Measurements from ENCODE around the gene GPN2.

The GPN2 gene

DNA sequence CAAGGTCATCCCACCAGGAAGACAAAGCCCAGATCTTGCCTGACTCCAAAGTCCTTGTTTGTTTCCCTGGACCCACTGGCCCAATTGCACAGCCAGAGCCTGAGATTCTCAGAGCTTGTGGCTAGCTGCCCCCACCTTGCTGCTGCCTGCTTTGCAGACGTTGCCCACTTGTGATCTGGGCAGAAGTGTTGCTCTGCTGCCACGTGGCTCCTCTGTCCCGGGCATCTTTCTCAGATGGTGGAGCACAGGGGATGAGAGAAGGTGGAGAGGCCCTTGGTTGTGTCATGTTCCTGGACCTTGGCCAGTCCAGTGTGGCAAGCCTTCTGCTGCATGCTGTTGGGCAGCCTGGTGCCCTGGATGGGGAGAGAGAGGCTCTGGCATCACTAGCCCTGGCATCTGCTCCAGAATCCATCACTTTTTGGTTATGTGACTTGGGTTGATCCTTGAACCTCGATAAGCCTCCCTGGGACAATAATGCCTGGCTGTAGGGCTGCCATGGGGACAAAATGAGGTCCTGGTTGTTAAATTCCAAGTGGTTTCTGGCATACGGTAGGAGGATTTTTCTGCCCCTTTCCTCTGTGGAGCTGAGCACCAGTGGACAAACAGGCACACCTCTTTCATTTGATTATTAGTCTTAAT, 25.2 kb upstream of the GPN2 start:
- H3K27me3 ChIP-seq (ENCODE audit: low read depth, low read length) = no peaks in the 10 kb centered on the region
- H3K27ac ChIP-seq (ENCODE audit: low read length) = peak overlapping the region; percentile 5
- H3K9me3 ChIP-seq (ENCODE audit: control insufficient read depth in 1 of 2, low read length in 2 of 2) = no peaks in the 10 kb centered on the region
- H3K4me1 ChIP-seq (ENCODE audit: control insufficient read depth in 1 of 2, insufficient read depth in 2 of 2, low read length in 2 of 2) = no peaks in the 10 kb centered on the region
- H3K4me3 ChIP-seq (ENCODE audit: low read depth in 1 of 2, low read length in 2 of 2) = no peak overlapping the region
- no peaks in the 10 kb centered on the region for H3K36me3 ChIP-seq (ENCODE audit: control insufficient read depth in 1 of 2, insufficient read depth in 2 of 2, low read length in 2 of 2)

DNA sequence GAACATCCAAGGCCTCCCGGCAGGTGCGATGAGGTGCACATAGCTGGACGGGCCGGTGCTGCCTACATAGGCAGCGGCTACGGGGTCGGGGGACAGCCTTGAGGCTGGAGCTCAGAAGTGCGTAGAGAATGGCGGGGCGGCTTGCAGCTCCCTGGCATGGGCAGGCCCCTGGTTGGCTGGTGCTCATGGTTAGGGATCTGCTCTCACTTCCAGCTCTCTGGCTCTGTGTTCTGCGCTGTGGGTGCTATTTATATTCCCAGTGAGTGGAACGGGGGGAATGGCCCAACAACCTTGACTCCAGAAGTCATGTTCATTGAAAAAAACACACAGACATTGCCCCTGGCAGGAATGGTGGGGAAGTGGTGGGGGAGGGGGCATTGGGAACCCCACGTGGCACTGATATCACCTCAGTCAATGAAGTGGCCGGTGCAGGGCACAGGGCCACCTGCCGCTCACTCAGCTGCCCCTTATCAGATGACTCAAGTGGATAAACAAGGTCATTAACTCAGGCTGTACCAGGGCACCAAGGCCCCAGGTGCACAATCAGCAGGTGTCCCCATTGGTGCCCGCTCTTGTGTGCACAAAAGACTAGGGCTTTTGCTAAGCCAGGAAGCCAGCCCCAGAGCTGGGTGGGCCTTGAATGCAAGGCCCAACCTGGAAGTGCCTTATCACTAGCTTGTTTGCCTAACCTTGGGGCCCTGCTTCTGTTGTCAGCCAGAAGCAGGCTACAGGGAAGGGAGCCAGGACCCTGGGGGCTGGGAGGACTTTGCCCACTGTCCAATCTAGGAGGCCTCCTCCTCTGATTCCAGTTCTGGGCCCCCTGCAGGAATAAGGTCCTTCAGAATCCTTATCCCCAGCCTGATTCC, 23.9 kb upstream of the GPN2 start, which contains the start of gene NR0B2:
TSS of gene NR0B2 (minus strand) at position 222 of the 866 bp plus-strand sequence. CDS start at position 187, 35 bp downstream.
- no peaks in the 10 kb centered on the region for H3K36me3 ChIP-seq (ENCODE audit: control insufficient read depth in 1 of 2, insufficient read depth in 2 of 2, low read length in 2 of 2)
- H3K9me3 ChIP-seq (ENCODE audit: control insufficient read depth in 1 of 2, low read length in 2 of 2) = no peaks in the 10 kb centered on the region
- H3K27me3 ChIP-seq (ENCODE audit: low read depth, low read length) = no peaks in the 10 kb centered on the region
- peak within 1 kb of the TSS in 1 of 2 donors; percentile 66 for H3K4me3 ChIP-seq (ENCODE audit: low read depth in 1 of 2, low read length in 2 of 2)
- no peaks in the 10 kb centered on the region for H3K4me1 ChIP-seq (ENCODE audit: control insufficient read depth in 1 of 2, insufficient read depth in 2 of 2, low read length in 2 of 2)
- peak within 1 kb of the TSS; percentile 75 for H3K27ac ChIP-seq (ENCODE audit: low read length)

DNA sequence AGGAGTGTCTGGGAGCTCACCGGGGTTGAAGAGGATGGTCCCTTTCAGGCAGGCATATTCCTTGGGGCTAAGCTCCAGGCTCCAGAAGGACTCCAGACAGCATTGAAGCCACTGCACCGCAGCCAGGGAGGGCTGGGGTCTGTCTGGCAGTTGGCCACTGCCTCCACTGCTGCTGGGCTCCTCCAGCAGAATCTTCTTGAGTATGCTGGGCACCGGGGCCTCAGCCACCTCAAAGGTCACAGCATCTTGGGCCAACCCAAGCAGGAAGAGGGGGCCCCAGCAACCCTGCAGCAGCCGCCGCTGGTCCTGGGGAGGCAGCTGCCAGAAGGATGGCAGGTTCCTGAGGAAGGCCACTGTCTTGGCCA, 23.3 kb upstream of the GPN2 start:
- Histone ChIP-seq H3K4me3 (ENCODE audit: low read depth in 1 of 2, low read length in 2 of 2) (peak overlapping the region in 1 of 2 donors; percentile 66), H3K27me3 (ENCODE audit: low read depth, low read length) (no peaks in the 10 kb centered on the region), H3K27ac (ENCODE audit: low read length) (peak overlapping the region; percentile 65), H3K36me3 (ENCODE audit: control insufficient read depth in 1 of 2, insufficient read depth in 2 of 2, low read length in 2 of 2) (no peaks in the 10 kb centered on the region), H3K9me3 (ENCODE audit: control insufficient read depth in 1 of 2, low read length in 2 of 2) (no peaks in the 10 kb centered on the region), H3K4me1 (ENCODE audit: control insufficient read depth in 1 of 2, insufficient read depth in 2 of 2, low read length in 2 of 2) (no peaks in the 10 kb centered on the region)

DNA sequence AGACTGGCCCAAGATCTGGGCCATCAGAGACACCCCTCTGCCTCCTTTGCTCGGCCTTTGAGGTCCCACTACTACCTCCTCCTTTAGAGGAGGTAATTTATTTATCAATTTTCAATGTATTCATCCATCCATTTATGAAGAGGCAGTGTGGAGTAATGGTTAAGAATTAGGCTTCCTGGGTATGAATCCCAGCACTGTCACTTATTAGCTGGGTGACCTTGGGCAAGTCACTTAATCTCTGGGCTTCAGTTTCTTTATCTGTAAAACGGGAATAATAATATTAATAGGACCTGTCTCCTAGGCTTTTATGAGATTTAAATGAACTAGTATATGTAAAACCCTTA, 22.0 kb upstream of the GPN2 start:
- Histone ChIP-seq H3K4me1 (ENCODE audit: control insufficient read depth in 1 of 2, insufficient read depth in 2 of 2, low read length in 2 of 2) (no peaks in the 10 kb centered on the region), H3K9me3 (ENCODE audit: control insufficient read depth in 1 of 2, low read length in 2 of 2) (no peaks in the 10 kb centered on the region), H3K27ac (ENCODE audit: low read length) (peak overlapping the region; percentile 65), H3K27me3 (ENCODE audit: low read depth, low read length) (no peaks in the 10 kb centered on the region), H3K4me3 (ENCODE audit: low read depth in 1 of 2, low read length in 2 of 2) (peak overlapping the region in 1 of 2 donors; percentile 66), H3K36me3 (ENCODE audit: control insufficient read depth in 1 of 2, insufficient read depth in 2 of 2, low read length in 2 of 2) (no peaks in the 10 kb centered on the region)

DNA sequence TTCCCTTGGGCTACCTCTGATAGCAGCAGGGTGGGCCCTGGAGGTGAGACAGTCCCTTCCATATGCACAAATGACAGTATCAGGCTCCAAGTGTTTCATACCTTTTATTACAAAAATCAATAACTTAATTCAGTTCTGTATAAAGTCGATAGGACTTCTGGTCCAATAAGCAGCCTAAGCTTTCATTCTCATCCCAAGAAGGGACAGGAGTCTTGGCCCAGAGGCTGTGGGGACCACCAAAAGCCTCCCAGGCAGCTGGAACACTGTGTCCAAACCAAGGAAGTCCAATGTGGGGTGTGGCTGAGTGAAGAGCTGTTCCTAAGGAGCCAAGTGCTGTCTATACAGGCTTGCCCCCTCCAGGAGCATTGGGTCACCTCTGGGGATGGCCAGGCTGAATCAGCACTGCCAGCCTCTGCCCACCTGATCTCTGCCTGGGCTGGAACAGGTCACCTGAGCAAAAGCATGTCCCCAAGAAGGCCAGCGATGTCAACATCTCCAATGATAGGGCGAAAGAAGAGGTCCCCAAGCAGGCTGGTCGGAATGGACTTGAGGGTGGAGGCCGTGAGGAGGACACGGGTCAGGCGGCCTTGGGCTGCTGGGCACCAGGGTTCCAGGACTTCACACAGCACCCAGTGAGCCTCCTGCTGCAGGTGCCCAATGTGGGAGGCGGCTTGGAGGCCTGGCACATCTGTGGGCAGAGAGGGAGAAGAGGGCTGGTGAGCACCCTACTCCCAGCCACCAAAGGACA, 21.5 kb upstream of the GPN2 start:
- Histone ChIP-seq H3K4me3 (ENCODE audit: low read depth in 1 of 2, low read length in 2 of 2) (peak overlapping the region in 1 of 2 donors; percentile 66), H3K9me3 (ENCODE audit: control insufficient read depth in 1 of 2, low read length in 2 of 2) (no peaks in the 10 kb centered on the region), H3K36me3 (ENCODE audit: control insufficient read depth in 1 of 2, insufficient read depth in 2 of 2, low read length in 2 of 2) (no peaks in the 10 kb centered on the region), H3K27me3 (ENCODE audit: low read depth, low read length) (no peaks in the 10 kb centered on the region), H3K27ac (ENCODE audit: low read length) (no peak overlapping the region), H3K4me1 (ENCODE audit: control insufficient read depth in 1 of 2, insufficient read depth in 2 of 2, low read length in 2 of 2) (no peaks in the 10 kb centered on the region)

DNA sequence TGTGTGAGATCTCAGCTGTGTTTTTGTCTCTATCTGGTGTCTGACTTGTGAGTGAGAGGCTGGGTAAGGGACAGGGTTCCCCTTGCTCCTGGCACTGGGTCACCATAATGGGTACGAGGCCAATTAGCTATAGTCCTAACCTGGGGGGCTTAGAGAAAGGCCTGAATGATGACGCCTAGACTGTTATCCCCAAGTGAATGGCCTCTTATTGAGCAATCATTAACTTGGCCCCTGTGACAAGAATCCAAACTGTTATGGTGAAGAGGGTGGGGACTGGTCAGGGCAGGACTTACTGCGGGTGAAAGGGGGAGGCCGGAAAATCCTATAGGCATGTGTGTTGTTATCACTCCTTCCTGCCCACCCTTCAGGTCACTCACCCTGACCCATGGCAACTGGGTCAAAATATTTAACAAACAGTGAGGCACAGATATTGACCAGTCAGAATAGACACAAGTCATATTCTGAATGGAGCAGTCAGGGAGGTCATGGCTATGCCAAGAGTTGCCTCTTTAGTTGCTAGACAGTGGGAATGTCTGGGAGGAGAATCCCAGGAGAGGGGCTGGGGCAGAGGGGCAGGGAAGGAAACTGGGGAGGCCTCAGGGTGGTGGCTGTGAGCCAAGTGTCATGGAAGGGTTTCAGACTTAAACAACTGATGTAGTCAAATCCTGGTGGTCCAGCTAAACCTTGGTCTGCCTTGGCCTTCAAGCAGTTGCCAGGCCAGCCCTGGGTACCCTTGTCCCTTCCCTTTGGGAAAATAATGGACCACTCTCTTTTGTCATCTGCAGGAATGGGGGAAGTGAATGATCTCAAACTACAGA, 20.5 kb upstream of the GPN2 start:
- Histone ChIP-seq H3K27ac (ENCODE audit: low read length) (no peak overlapping the region), H3K36me3 (ENCODE audit: control insufficient read depth in 1 of 2, insufficient read depth in 2 of 2, low read length in 2 of 2) (no peaks in the 10 kb centered on the region)

DNA sequence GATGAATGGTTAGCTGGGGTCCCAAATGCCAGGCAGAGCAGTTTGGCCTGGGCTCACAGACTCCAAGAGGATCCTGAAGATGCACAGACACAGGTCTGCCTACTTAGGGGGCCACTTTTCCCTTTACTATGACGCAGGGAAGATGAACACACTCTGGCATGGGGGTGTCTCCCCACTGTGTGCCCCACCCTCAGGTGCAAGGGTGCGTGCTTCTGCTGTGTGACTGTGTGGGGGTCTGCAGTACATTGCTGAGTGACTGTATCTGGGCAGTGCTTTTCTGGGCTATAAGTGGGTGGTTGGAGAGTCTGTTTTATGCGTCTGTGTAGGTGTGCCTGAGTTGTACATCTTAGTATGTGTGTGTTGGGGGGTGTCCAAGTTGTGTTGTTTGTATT, 19.9 kb upstream of the GPN2 start:
- no peaks in the 10 kb centered on the region for H3K9me3 ChIP-seq (ENCODE audit: control insufficient read depth in 1 of 2, low read length in 2 of 2)
- no peak overlapping the region for H3K27ac ChIP-seq (ENCODE audit: low read length)
- no peaks in the 10 kb centered on the region for H3K36me3 ChIP-seq (ENCODE audit: control insufficient read depth in 1 of 2, insufficient read depth in 2 of 2, low read length in 2 of 2)
- no peak overlapping the region for H3K4me3 ChIP-seq (ENCODE audit: low read depth in 1 of 2, low read length in 2 of 2)
- H3K27me3 ChIP-seq (ENCODE audit: low read depth, low read length) = no peaks in the 10 kb centered on the region
- no peaks in the 10 kb centered on the region for H3K4me1 ChIP-seq (ENCODE audit: control insufficient read depth in 1 of 2, insufficient read depth in 2 of 2, low read length in 2 of 2)

More for the DNA sequence above, 20.5 kb upstream of the GPN2 start:
- H3K9me3 ChIP-seq (ENCODE audit: control insufficient read depth in 1 of 2, low read length in 2 of 2) = no peaks in the 10 kb centered on the region
- H3K4me1 ChIP-seq (ENCODE audit: control insufficient read depth in 1 of 2, insufficient read depth in 2 of 2, low read length in 2 of 2) = no peaks in the 10 kb centered on the region
- H3K4me3 ChIP-seq (ENCODE audit: low read depth in 1 of 2, low read length in 2 of 2) = no peak overlapping the region
- no peaks in the 10 kb centered on the region for H3K27me3 ChIP-seq (ENCODE audit: low read depth, low read length)

DNA sequence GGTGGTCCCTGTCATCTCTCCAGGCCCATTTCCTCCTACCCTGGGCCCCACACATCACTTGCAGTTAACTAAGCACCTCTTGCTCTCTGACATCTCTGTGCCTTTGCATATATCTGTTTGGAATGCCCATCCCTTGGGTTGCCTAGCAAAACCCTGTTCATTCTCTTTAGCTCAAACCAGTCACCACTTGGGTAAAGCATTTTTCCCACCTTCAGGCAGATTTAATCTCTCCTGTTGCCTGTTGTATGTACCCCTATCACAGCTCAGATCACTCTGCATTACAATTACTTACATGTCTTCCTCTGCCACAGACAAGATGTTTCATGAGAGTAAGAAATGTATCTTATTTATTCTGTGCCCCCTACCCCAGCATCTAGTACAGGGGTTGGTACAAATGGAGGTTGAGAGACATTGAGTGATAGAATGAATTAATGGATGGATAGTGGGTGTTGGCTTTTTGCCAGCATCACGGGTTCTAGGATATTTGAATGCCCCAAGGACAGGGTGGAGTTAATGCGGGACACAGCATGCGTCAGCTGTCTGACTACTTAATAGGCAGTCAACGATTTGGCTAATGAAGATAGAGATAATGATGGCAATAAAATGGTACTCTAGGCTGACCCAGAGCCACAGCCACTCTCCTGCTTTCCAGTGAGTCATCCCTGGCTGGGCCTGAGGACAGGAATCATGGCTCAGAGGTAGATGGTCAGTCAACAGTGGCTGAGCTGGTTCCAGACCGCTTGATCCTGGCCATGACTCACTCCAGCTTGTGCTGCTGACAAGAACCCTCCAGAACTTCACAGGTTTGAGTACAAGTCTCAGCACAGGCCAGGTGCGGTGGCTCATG, 17.2 kb upstream of the GPN2 start:
- no peaks in the 10 kb centered on the region for H3K36me3 ChIP-seq (ENCODE audit: control insufficient read depth in 1 of 2, insufficient read depth in 2 of 2, low read length in 2 of 2)
- no peak overlapping the region for H3K4me3 ChIP-seq (ENCODE audit: low read depth in 1 of 2, low read length in 2 of 2)
- no peaks in the 10 kb centered on the region for H3K4me1 ChIP-seq (ENCODE audit: control insufficient read depth in 1 of 2, insufficient read depth in 2 of 2, low read length in 2 of 2)
- no peak overlapping the region for H3K27ac ChIP-seq (ENCODE audit: low read length)
- H3K9me3 ChIP-seq (ENCODE audit: control insufficient read depth in 1 of 2, low read length in 2 of 2) = no peaks in the 10 kb centered on the region
- no peaks in the 10 kb centered on the region for H3K27me3 ChIP-seq (ENCODE audit: low read depth, low read length)

DNA sequence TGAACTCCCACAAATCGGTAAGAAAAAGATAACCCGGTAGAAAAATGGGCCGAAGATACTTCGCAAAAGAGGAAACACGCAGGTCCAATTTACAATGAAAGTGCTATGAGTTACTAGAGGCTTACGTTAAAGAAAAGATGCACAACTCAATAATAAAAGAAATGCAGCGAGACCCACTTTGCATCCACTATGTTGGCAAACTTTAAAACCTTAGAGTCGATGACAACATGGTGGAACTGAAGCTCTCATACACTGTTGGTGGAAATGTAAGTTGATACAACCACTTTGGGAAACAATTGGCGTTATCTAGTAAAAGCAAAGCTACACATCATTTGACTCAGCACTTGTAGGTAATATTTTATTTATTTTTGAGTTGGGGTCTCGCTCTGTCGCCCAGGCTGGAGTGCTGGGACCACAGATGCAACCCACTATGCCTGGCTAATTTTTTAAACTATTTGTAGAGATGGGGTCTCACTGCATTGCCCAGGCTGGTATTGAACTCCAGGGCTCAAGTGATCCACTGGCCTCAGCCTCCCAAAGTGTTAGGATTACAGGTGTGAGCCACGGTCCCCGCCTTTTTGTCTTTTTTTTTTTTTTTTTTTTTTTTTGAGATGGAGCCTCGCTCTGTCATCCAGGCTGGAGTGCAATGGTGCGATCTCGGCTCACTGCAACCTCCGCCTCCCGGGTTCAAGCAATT, 10.9 kb upstream of the GPN2 start:
- H3K9me3 ChIP-seq (ENCODE audit: control insufficient read depth in 1 of 2, low read length in 2 of 2) = no peaks in the 10 kb centered on the region
- peaks cover 11 to 20% of the 10 kb centered on the region in 2 donors for H3K36me3 ChIP-seq (ENCODE audit: control insufficient read depth in 1 of 2, insufficient read depth in 2 of 2, low read length in 2 of 2)
- peak overlapping the region; percentile 93 for H3K27ac ChIP-seq (ENCODE audit: low read length)
- no peaks in the 10 kb centered on the region for H3K27me3 ChIP-seq (ENCODE audit: low read depth, low read length)
- peaks cover 8 to 20% of the 10 kb centered on the region in 2 donors for H3K4me1 ChIP-seq (ENCODE audit: control insufficient read depth in 1 of 2, insufficient read depth in 2 of 2, low read length in 2 of 2)
- H3K4me3 ChIP-seq (ENCODE audit: low read depth in 1 of 2, low read length in 2 of 2) = peak overlapping the region; percentile 88 to 100
